Lung (tissue), 12 donors: ENCODE measurements around the gene PLCB3. TPM values are rescaled to one million over a fixed set of nuclear protein-coding genes. Genes with fewer than 3 reads are reported as not detected.

ENCODE experiments used
- ATAC-seq: fragments of 200-7000 bp; cut with Tn5 transposase; one replicate; pipeline ENCODE4 v1.9.1; 2020; ENCODE audit warnings: moderate number of reproducible peaks; ENCODE audit not compliant: insufficient read depth, low FRiP score
- DNase-seq, 3 donors: peaks; one replicate each; pipeline ENCODE4 v3.0.0-alpha.2; 2013 to 2017
- H3K27ac ChIP-seq, 2 donors: one replicate each; pipeline ENCODE4 v1.5.1; 2013; ENCODE audit warnings: mild to moderate bottlenecking in 2 of 2, moderate library complexity in 2 of 2, control low read depth in 1 of 2, inconsistent platforms in 1 of 2, low read depth in 1 of 2, low read length in 1 of 2
- H3K27me3 ChIP-seq, 3 donors: one replicate each; pipeline ENCODE4 v1.5.1; 2013; ENCODE audit warnings: low read length in 2 of 3; ENCODE audit not compliant: control insufficient read depth in 3 of 3, insufficient read depth in 3 of 3
- H3K36me3 ChIP-seq, 4 donors: one replicate each; pipeline ENCODE4 v1.5.1; 2013; ENCODE audit warnings: low read length in 4 of 4, mild to moderate bottlenecking in 1 of 4, moderate library complexity in 1 of 4; ENCODE audit not compliant: control insufficient read depth in 4 of 4, insufficient read depth in 4 of 4
- H3K4me1 ChIP-seq, 5 donors: one replicate each; pipeline ENCODE4 v1.5.1; 2013; ENCODE audit warnings: low read length in 5 of 5, mild to moderate bottlenecking in 2 of 5, moderate library complexity in 1 of 5; ENCODE audit not compliant: control insufficient read depth in 5 of 5, insufficient read depth in 5 of 5
- H3K4me3 ChIP-seq: one replicate; pipeline ENCODE4 v1.5.1; 2013; ENCODE audit warnings: mild to moderate bottlenecking, control low read depth, moderate library complexity
- H3K9ac ChIP-seq, 2 donors: one replicate each; pipeline ENCODE4 v1.5.1; 2013; ENCODE audit warnings: low read length in 2 of 2, control low read depth in 1 of 2; ENCODE audit not compliant: insufficient read depth in 1 of 2
- H3K9me3 ChIP-seq, 4 donors: one replicate each; pipeline ENCODE4 v1.5.1; 2013; ENCODE audit warnings: low read length in 3 of 4, mild to moderate bottlenecking in 1 of 4, moderate library complexity in 1 of 4; ENCODE audit not compliant: control insufficient read depth in 4 of 4, insufficient read depth in 3 of 4
- WGBS, 2 donors: extraction: QIAGEN DNeasy Blood & Tissue Kit; methylation state at CpG; one replicate each; pipeline ENCODE4 v1.1.7; 2013; 5-methylcytosine and 5-hydroxymethylcytosine counted together
- polyA plus RNA-seq, 2 donors: library from polyadenylated mRNA; stranded (reverse); fragments of 200-250 nt; gene quantifications; one replicate each; pipeline ENCODE4 v1.2.1, GENCODE V29; 2013
- total RNA-seq, 2 donors: library from RNA; depleted of rRNA in 1 of 2; stranded (reverse); fragments of >200 nt in 1 of 2; gene quantifications; one replicate each; pipeline ENCODE4 v1.2.1, GENCODE V29; 2014 to 2021
- TF ChIP-seq, protein P1 (sequence below): IDR thresholded peaks from 2 replicates; pipeline ENCODE4 v1.5.1; 2012; ENCODE audit warnings: mild to moderate bottlenecking; ENCODE audit errors: control extremely low read depth, extremely low read depth
- donor health status: control.
- donor health status: control.
- donor health status: Bipolar disorder and iron deficiency.
- donor health status: healthy.
- donor health status: DM: yes; HTN: yes; CAD: no.

The PLCB3 gene
- total and polyA plus RNA-seq, 4 donors = 15.0 to 32.0 (median 17.6) TPM

DNA sequence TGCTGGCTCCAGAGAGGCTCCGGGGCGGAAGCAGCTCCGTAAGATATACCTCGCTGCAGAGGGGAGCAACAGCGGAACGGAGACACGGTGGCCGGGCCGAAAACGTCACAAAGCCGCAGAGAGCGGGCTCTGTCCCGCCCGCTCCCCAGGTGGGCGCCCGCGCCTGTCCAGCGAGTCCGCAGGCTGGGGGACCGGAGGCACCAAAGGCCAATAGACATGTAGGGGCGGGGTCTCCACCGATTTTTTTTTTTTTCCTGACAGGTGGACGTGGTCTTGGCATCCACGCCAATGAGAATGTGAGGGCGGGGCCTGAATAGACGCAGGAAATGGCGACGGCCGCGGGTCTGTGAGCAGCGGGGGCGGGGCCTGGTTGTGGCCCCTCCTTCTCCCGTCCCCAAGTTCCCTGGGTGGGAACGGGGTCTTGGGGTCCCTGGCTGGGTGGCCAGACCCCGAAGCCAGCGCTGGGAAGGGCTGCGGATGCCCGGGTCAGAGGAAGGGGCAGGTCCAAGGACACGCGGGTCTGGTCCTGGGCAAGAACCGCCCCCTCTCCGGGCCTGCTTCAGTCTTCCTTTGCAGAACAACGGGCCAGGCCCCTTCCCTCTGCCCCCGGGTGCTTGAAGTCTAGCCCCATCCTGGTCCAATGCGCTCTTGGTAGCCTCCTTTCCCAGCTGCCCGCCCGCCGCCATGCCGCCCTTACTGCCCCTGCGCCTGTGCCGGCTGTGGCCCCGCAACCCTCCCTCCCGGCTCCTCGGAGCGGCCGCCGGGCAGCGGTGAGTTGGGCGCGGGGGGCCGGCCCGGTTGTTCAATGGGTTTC is 21.0 kb upstream of the PLCB3 start, which contains the start of gene DNAJC4:
Gene DNAJC4, plus strand, starts transcription at position 378 of the 814 bp plus-strand sequence. Its CDS starts 307 bp downstream, at position 685.
- Histone ChIP-seq H3K9ac (peak within 1 kb of the TSS; percentile 55 to 78), H3K27ac (peak within 1 kb of the TSS; percentile 90 to 95), H3K4me3 (peak within 1 kb of the TSS; percentile 37), H3K9me3 (no peaks in the 10 kb centered on the region), H3K36me3 (no peaks in the 10 kb centered on the region), H3K4me1 (peaks cover 0 to 43% (median 9%) of the 10 kb centered on the region in 5 donors), H3K27me3 (no peaks in the 10 kb centered on the region)
- TF ChIP-seq, protein P1, sequence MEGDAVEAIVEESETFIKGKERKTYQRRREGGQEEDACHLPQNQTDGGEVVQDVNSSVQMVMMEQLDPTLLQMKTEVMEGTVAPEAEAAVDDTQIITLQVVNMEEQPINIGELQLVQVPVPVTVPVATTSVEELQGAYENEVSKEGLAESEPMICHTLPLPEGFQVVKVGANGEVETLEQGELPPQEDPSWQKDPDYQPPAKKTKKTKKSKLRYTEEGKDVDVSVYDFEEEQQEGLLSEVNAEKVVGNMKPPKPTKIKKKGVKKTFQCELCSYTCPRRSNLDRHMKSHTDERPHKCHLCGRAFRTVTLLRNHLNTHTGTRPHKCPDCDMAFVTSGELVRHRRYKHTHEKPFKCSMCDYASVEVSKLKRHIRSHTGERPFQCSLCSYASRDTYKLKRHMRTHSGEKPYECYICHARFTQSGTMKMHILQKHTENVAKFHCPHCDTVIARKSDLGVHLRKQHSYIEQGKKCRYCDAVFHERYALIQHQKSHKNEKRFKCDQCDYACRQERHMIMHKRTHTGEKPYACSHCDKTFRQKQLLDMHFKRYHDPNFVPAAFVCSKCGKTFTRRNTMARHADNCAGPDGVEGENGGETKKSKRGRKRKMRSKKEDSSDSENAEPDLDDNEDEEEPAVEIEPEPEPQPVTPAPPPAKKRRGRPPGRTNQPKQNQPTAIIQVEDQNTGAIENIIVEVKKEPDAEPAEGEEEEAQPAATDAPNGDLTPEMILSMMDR = no peak
- DNase-seq (peak; percentile 94 to 96 (median 95)), ATAC-seq (peak; percentile 51)
- 0 to 1% methylated on average over 62 of the region's 62 CpGs for WGBS, 2 donors

DNA sequence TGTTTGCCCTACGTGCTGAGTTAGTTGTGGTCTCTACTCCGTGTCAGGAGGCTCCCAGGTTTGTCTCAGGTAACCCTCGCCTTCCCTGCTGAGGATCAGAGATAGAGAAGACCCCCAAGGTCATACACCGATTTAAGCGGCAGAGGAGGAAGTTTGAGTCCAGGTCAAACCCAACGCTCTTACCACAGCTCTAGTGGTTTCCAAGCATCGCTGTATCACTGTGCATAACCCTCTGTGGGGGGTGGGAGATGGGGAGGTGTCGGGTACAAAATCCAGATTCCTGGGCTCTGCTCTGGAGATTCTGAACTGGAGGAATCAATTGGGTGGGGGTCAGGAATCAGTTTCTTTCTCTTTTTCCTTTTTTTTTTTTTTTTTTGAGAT is 20.4 kb upstream of the PLCB3 start:
- 5 to 8% methylated on average over 8 of the region's 8 CpGs for WGBS, 2 donors
- ATAC-seq = no peak
- peak overlapping the region; percentile 37 for H3K4me3 ChIP-seq
- peak overlapping the region; percentile 55 to 69 for H3K9ac ChIP-seq
- TF ChIP-seq, protein P1 = no peak
- H3K4me1 ChIP-seq = peaks cover 0 to 43% (median 9%) of the 10 kb centered on the region in 5 donors
- peak overlapping the region; percentile 90 to 95 for H3K27ac ChIP-seq
- no peaks in the 10 kb centered on the region for H3K36me3 ChIP-seq
- DNase-seq = peak in 1 of 3 donors; percentile 28
- H3K9me3 ChIP-seq = no peaks in the 10 kb centered on the region
- no peaks in the 10 kb centered on the region for H3K27me3 ChIP-seq

DNA sequence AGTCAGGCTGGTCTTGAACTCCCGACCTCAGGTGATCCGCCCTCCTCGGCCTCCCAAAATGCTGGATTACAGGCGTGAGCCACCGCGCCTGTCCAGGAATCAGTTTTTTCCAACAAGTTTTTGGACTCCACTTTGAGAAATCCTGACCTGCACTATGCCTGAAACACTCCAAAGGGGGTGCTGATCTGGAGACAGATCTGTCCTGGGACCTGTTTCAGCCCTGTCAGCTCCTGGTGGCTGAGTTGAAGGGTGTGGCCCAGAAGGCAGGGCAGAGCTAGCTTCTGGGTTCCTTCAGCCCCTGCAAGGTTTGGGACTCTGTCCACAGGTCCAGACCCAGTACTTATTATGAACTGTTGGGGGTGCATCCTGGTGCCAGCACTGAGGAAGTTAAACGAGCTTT is 19.8 kb upstream of the PLCB3 start:
- no peak for DNase-seq
- 82 to 88% methylated on average over 7 of the region's 7 CpGs for WGBS, 2 donors
- no peak for ATAC-seq
- no peak overlapping the region for H3K4me3 ChIP-seq
- H3K36me3 ChIP-seq = no peaks in the 10 kb centered on the region
- no peak overlapping the region for H3K9ac ChIP-seq
- peaks cover 0 to 41% (median 9%) of the 10 kb centered on the region in 5 donors for H3K4me1 ChIP-seq
- no peaks in the 10 kb centered on the region for H3K9me3 ChIP-seq
- H3K27me3 ChIP-seq = no peaks in the 10 kb centered on the region
- TF ChIP-seq, protein P1 = no peak
- peak overlapping the region in 1 of 2 donors; percentile 44 for H3K27ac ChIP-seq
